T-helper 17 cell (primary cell): ENCODE measurements around the gene TCN1. TPM values are rescaled to one million over a fixed set of nuclear protein-coding genes. Genes with fewer than 3 reads are reported as not detected.
"Not testable (repeated sequence)": the region's sequence is repeated elsewhere in the genome, so short reads cannot be mapped to it uniquely, and the experiment has no call there.

ENCODE experiments used
- ATAC-seq: fragments of 150-1000 bp; cut with Tn5 transposase; 2 replicates; pipeline ENCODE4 v1.10.0; 2021; ENCODE audit warnings: mild to moderate bottlenecking, moderate library complexity
- DNase-seq, 3 donors: peaks; one replicate each; pipeline versions ENCODE4 v3.0.0 to v3.0.0-alpha.2; 2020 to 2021
- H3K9me3 ChIP-seq: one replicate; pipeline ENCODE4 v1.7.0; 2013; ENCODE audit warnings: low read length, mild to moderate bottlenecking; ENCODE audit not compliant: control insufficient read depth, poor library complexity, severe bottlenecking
- H3K27ac Mint-ChIP-seq: one replicate; pipeline ENCODE4 v1.8.0; 2022; ENCODE audit warnings: mild to moderate bottlenecking, moderate library complexity, mixed read lengths
- H3K27me3 Mint-ChIP-seq: one replicate; pipeline ENCODE4 v1.8.0; 2022; ENCODE audit warnings: mixed read lengths
- H3K36me3 Mint-ChIP-seq: one replicate; pipeline ENCODE4 v1.8.0; 2022; ENCODE audit warnings: low read depth, mixed read lengths
- H3K4me1 Mint-ChIP-seq: one replicate; pipeline ENCODE4 v1.8.0; 2022; ENCODE audit warnings: mild to moderate bottlenecking, mixed read lengths
- H3K4me3 Mint-ChIP-seq: one replicate; pipeline ENCODE4 v1.8.0; 2022; ENCODE audit warnings: mild to moderate bottlenecking, moderate library complexity, mixed read lengths
- total RNA-seq, 4 donors: library from RNA in 2 of 4; stranded (reverse) in 2 of 4; gene quantifications; one replicate each; pipeline ENCODE4 v1.2.3 and lab custom pipeline; 2022 to 2026

The TCN1 gene
- total RNA-seq: under 1 TPM in 1 of 2 donors, not detected in 1; 0.55 TPM
- 0 reads per million in 2 donors for total RNA-seq (lab: John Stamatoyannopoulos, UW)

- H3K36me3 Mint-ChIP-seq: peaks cover under 1% of the 10 kb centered on the region
- H3K4me3 Mint-ChIP-seq: no peak within 1 kb of the TSS
- H3K9me3 ChIP-seq: no peaks in the 10 kb centered on the region
- H3K4me1 Mint-ChIP-seq: no peaks in the 10 kb centered on the region
- ATAC-seq (no peak), DNase-seq (no peak)
- no peak within 1 kb of the TSS for H3K27ac Mint-ChIP-seq
- H3K27me3 Mint-ChIP-seq: no peaks in the 10 kb centered on the region
These were observed at the start of gene TCN1 for GRCh38 chr11:59866397-59866796. Gene TCN1 (minus strand): TSS chr11:59866487. CDS start chr11:59866470, 17 bp downstream.

- H3K27me3 Mint-ChIP-seq, H3K27ac Mint-ChIP-seq, H3K9me3 ChIP-seq, H3K4me1 Mint-ChIP-seq, H3K36me3 Mint-ChIP-seq, H3K4me3 Mint-ChIP-seq, DNase-seq, ATAC-seq: not testable (repeated sequence)
These were observed 37.3 kb upstream of the TCN1 start for GRCh38 chr11:59903569-59903968.

- H3K9me3 ChIP-seq: no peaks in the 10 kb centered on the region
- no peaks in the 10 kb centered on the region for H3K4me1 Mint-ChIP-seq
- H3K36me3 Mint-ChIP-seq: no peaks in the 10 kb centered on the region
- DNase-seq: no peak
- no peaks in the 10 kb centered on the region for H3K27me3 Mint-ChIP-seq
- ATAC-seq: no peak
- no peak overlapping the region for H3K4me3 Mint-ChIP-seq
- H3K27ac Mint-ChIP-seq: no peak overlapping the region
These were observed 35.0 kb upstream of the TCN1 start for GRCh38 chr11:59901306-59901705.

GRCh38 chr11:59900366-59901126 lies 34.3 kb upstream of the TCN1 start:
- H3K27me3 Mint-ChIP-seq: peaks cover 2% of the 10 kb centered on the region
- no peaks in the 10 kb centered on the region for H3K9me3 ChIP-seq
- H3K4me3 Mint-ChIP-seq: no peak overlapping the region
- H3K36me3 Mint-ChIP-seq: no peaks in the 10 kb centered on the region
- no peaks in the 10 kb centered on the region for H3K4me1 Mint-ChIP-seq
- no peak overlapping the region for H3K27ac Mint-ChIP-seq
- ATAC-seq: no peak
- DNase-seq: no peak

- Mint-ChIP-seq H3K27me3 (peaks cover 7% of the 10 kb centered on the region), H3K4me1 (no peaks in the 10 kb centered on the region), H3K36me3 (no peaks in the 10 kb centered on the region), H3K4me3 (no peak overlapping the region), H3K27ac (no peak overlapping the region)
- no peaks in the 10 kb centered on the region for H3K9me3 ChIP-seq
- ATAC-seq (no peak), DNase-seq (no peak)
These were observed 33.2 kb upstream of the TCN1 start for GRCh38 chr11:59899532-59899931.

GRCh38 chr11:59898650-59899049 lies 32.4 kb upstream of the TCN1 start:
- H3K4me3 Mint-ChIP-seq: no peak overlapping the region
- no peak overlapping the region for H3K27ac Mint-ChIP-seq
- H3K36me3 Mint-ChIP-seq: no peaks in the 10 kb centered on the region
- no peaks in the 10 kb centered on the region for H3K4me1 Mint-ChIP-seq
- peaks cover 7% of the 10 kb centered on the region for H3K27me3 Mint-ChIP-seq
- ATAC-seq (no peak), DNase-seq (no peak)
- no peaks in the 10 kb centered on the region for H3K9me3 ChIP-seq

- no peaks in the 10 kb centered on the region for H3K36me3 Mint-ChIP-seq
- H3K9me3 ChIP-seq: no peaks in the 10 kb centered on the region
- H3K4me3 Mint-ChIP-seq: no peak overlapping the region
- no peaks in the 10 kb centered on the region for H3K4me1 Mint-ChIP-seq
- H3K27me3 Mint-ChIP-seq: peaks cover 7% of the 10 kb centered on the region
- ATAC-seq: no peak
- DNase-seq: no peak
- no peak overlapping the region for H3K27ac Mint-ChIP-seq
These were observed 31.8 kb upstream of the TCN1 start for GRCh38 chr11:59898046-59898445.

- peaks cover 7% of the 10 kb centered on the region for H3K27me3 Mint-ChIP-seq
These were observed 28.3 kb upstream of the TCN1 start for GRCh38 chr11:59894616-59895015.

GRCh38 chr11:59891781-59892181 lies 25.5 kb upstream of the TCN1 start:
- no peaks in the 10 kb centered on the region for H3K36me3 Mint-ChIP-seq
- H3K27ac Mint-ChIP-seq: no peak overlapping the region
- H3K27me3 Mint-ChIP-seq: peaks cover 7% of the 10 kb centered on the region
- H3K9me3 ChIP-seq: no peaks in the 10 kb centered on the region
- DNase-seq (no peak), ATAC-seq (no peak)
- no peak overlapping the region for H3K4me3 Mint-ChIP-seq
- H3K4me1 Mint-ChIP-seq: no peaks in the 10 kb centered on the region

More at GRCh38 chr11:59894616-59895015, 28.3 kb upstream of the TCN1 start:
- H3K4me3 Mint-ChIP-seq: no peak overlapping the region
- H3K27ac Mint-ChIP-seq: no peak overlapping the region
- H3K9me3 ChIP-seq: no peaks in the 10 kb centered on the region
- no peaks in the 10 kb centered on the region for H3K4me1 Mint-ChIP-seq
- ATAC-seq (no peak), DNase-seq (no peak)
- no peaks in the 10 kb centered on the region for H3K36me3 Mint-ChIP-seq

GRCh38 chr11:59887156-59887555 lies 20.9 kb upstream of the TCN1 start:
- not testable (repeated sequence) for H3K36me3 Mint-ChIP-seq, H3K4me1 Mint-ChIP-seq, H3K27me3 Mint-ChIP-seq, DNase-seq, ATAC-seq, H3K27ac Mint-ChIP-seq, H3K4me3 Mint-ChIP-seq, H3K9me3 ChIP-seq

GRCh38 chr11:59883597-59883996 lies 17.3 kb upstream of the TCN1 start:
- peaks cover 13% of the 10 kb centered on the region for H3K27me3 Mint-ChIP-seq

GRCh38 chr11:59879567-59879966 lies 13.3 kb upstream of the TCN1 start:
- Mint-ChIP-seq H3K27me3 (peaks cover 47% of the 10 kb centered on the region), H3K4me3 (no peak overlapping the region), H3K36me3 (no peaks in the 10 kb centered on the region), H3K27ac (no peak overlapping the region), H3K4me1 (no peaks in the 10 kb centered on the region)
- no peaks in the 10 kb centered on the region for H3K9me3 ChIP-seq
- DNase-seq: no peak
- ATAC-seq: no peak

More at GRCh38 chr11:59883597-59883996, 17.3 kb upstream of the TCN1 start:
- Mint-ChIP-seq H3K4me1 (no peaks in the 10 kb centered on the region), H3K36me3 (no peaks in the 10 kb centered on the region), H3K27ac (no peak overlapping the region), H3K4me3 (no peak overlapping the region)
- no peaks in the 10 kb centered on the region for H3K9me3 ChIP-seq
- no peak for ATAC-seq
- DNase-seq: no peak

GRCh38 chr11:59878575-59878974 lies 12.3 kb upstream of the TCN1 start, which contains the start of gene OOSP3:
Gene OOSP3 (plus strand): TSS chr11:59878782. CDS start chr11:59878809, 27 bp downstream.
- H3K4me1 Mint-ChIP-seq: no peaks in the 10 kb centered on the region
- DNase-seq: no peak
- peaks cover 52% of the 10 kb centered on the region for H3K27me3 Mint-ChIP-seq
- ATAC-seq: no peak
- H3K36me3 Mint-ChIP-seq: no peaks in the 10 kb centered on the region
- no peak within 1 kb of the TSS for H3K4me3 Mint-ChIP-seq
- no peaks in the 10 kb centered on the region for H3K9me3 ChIP-seq
- H3K27ac Mint-ChIP-seq: no peak within 1 kb of the TSS

- Mint-ChIP-seq H3K27me3 (peaks cover 52% of the 10 kb centered on the region), H3K36me3 (no peaks in the 10 kb centered on the region), H3K4me1 (no peaks in the 10 kb centered on the region), H3K27ac (no peak overlapping the region), H3K4me3 (no peak overlapping the region)
- ATAC-seq: no peak
- no peak for DNase-seq
- H3K9me3 ChIP-seq: no peaks in the 10 kb centered on the region
These were observed 11.5 kb upstream of the TCN1 start for GRCh38 chr11:59877784-59878183.
